Lung (tissue), 12 donors: ENCODE measurements around the gene COLEC12. TPM values are rescaled to one million over a fixed set of nuclear protein-coding genes. Genes with fewer than 3 reads are reported as not detected.

Experiments
- ATAC-seq: fragments of 200-7000 bp; cut with Tn5 transposase; one replicate; pipeline ENCODE4 v1.9.1; 2020; ENCODE audit warnings: moderate number of reproducible peaks; ENCODE audit not compliant: insufficient read depth, low FRiP score
- DNase-seq, 3 donors: peaks; one replicate each; pipeline ENCODE4 v3.0.0-alpha.2; 2013 to 2017
- H3K27ac ChIP-seq, 2 donors: one replicate each; pipeline ENCODE4 v1.5.1; 2013; ENCODE audit warnings: mild to moderate bottlenecking in 2 of 2, moderate library complexity in 2 of 2, control low read depth in 1 of 2, inconsistent platforms in 1 of 2, low read depth in 1 of 2, low read length in 1 of 2
- H3K27me3 ChIP-seq, 3 donors: one replicate each; pipeline ENCODE4 v1.5.1; 2013; ENCODE audit warnings: low read length in 2 of 3; ENCODE audit not compliant: control insufficient read depth in 3 of 3, insufficient read depth in 3 of 3
- H3K36me3 ChIP-seq, 4 donors: one replicate each; pipeline ENCODE4 v1.5.1; 2013; ENCODE audit warnings: low read length in 4 of 4, mild to moderate bottlenecking in 1 of 4, moderate library complexity in 1 of 4; ENCODE audit not compliant: control insufficient read depth in 4 of 4, insufficient read depth in 4 of 4
- H3K4me1 ChIP-seq, 5 donors: one replicate each; pipeline ENCODE4 v1.5.1; 2013; ENCODE audit warnings: low read length in 5 of 5, mild to moderate bottlenecking in 2 of 5, moderate library complexity in 1 of 5; ENCODE audit not compliant: control insufficient read depth in 5 of 5, insufficient read depth in 5 of 5
- H3K4me3 ChIP-seq: one replicate; pipeline ENCODE4 v1.5.1; 2013; ENCODE audit warnings: mild to moderate bottlenecking, control low read depth, moderate library complexity
- H3K9ac ChIP-seq, 2 donors: one replicate each; pipeline ENCODE4 v1.5.1; 2013; ENCODE audit warnings: low read length in 2 of 2, control low read depth in 1 of 2; ENCODE audit not compliant: insufficient read depth in 1 of 2
- H3K9me3 ChIP-seq, 4 donors: one replicate each; pipeline ENCODE4 v1.5.1; 2013; ENCODE audit warnings: low read length in 3 of 4, mild to moderate bottlenecking in 1 of 4, moderate library complexity in 1 of 4; ENCODE audit not compliant: control insufficient read depth in 4 of 4, insufficient read depth in 3 of 4
- WGBS, 2 donors: extraction: QIAGEN DNeasy Blood & Tissue Kit; methylation state at CpG; one replicate each; pipeline ENCODE4 v1.1.7; 2013; 5-methylcytosine and 5-hydroxymethylcytosine counted together
- polyA plus RNA-seq, 2 donors: library from polyadenylated mRNA; stranded (reverse); fragments of 200-250 nt; gene quantifications; one replicate each; pipeline ENCODE4 v1.2.1, GENCODE V29; 2013
- total RNA-seq, 2 donors: library from RNA; depleted of rRNA in 1 of 2; stranded (reverse); fragments of >200 nt in 1 of 2; gene quantifications; one replicate each; pipeline ENCODE4 v1.2.1, GENCODE V29; 2014 to 2021
- TF ChIP-seq, protein P1 (sequence below): IDR thresholded peaks from 2 replicates; pipeline ENCODE4 v1.5.1; 2012; ENCODE audit warnings: mild to moderate bottlenecking; ENCODE audit errors: control extremely low read depth, extremely low read depth
- donor health status: control.
- donor health status: control.
- donor health status: Bipolar disorder and iron deficiency.
- donor health status: healthy.
- donor health status: DM: yes; HTN: yes; CAD: no.

COLEC12 gene
- total and polyA plus RNA-seq, 4 donors, result 10.3 to 108 (median 28.1) TPM

DNA sequence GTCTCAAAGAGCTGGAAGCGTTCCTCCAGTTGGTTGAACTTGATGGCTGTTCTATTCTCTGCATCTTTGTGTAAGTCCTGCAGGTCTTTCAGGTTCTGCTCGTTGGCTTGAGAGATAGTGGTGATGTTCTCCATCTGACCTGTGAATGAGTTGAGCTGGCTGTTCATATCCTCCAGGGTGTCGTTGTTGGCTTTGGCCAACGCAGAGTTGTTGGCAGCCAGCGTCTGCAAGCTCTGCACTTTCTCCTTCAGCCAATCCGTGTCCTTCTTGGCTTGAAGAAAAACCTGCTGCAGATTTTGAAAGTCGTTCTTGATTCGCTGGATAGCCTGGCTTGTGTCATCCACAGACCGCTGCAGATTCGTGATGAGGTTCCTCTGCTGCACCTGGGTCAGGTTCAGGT, 153.9 kb downstream of the COLEC12 start:
- DNase-seq (no peak), ATAC-seq (no peak)
- Histone ChIP-seq H3K36me3 (peaks cover 0 to 33% (median 16%) of the 10 kb centered on the region in 4 donors), H3K9ac (no peak overlapping the region), H3K27ac (no peak overlapping the region), H3K27me3 (no peaks in the 10 kb centered on the region), H3K4me3 (no peak overlapping the region), H3K4me1 (peaks cover 0 to 2% (median 0%) of the 10 kb centered on the region in 5 donors), H3K9me3 (peaks cover 0 to 9% (median 3%) of the 10 kb centered on the region in 4 donors)
- TF ChIP-seq, protein P1, sequence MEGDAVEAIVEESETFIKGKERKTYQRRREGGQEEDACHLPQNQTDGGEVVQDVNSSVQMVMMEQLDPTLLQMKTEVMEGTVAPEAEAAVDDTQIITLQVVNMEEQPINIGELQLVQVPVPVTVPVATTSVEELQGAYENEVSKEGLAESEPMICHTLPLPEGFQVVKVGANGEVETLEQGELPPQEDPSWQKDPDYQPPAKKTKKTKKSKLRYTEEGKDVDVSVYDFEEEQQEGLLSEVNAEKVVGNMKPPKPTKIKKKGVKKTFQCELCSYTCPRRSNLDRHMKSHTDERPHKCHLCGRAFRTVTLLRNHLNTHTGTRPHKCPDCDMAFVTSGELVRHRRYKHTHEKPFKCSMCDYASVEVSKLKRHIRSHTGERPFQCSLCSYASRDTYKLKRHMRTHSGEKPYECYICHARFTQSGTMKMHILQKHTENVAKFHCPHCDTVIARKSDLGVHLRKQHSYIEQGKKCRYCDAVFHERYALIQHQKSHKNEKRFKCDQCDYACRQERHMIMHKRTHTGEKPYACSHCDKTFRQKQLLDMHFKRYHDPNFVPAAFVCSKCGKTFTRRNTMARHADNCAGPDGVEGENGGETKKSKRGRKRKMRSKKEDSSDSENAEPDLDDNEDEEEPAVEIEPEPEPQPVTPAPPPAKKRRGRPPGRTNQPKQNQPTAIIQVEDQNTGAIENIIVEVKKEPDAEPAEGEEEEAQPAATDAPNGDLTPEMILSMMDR, result no peak
- 91% methylated on average over 10 of the region's 10 CpGs for WGBS, 2 donors

DNA sequence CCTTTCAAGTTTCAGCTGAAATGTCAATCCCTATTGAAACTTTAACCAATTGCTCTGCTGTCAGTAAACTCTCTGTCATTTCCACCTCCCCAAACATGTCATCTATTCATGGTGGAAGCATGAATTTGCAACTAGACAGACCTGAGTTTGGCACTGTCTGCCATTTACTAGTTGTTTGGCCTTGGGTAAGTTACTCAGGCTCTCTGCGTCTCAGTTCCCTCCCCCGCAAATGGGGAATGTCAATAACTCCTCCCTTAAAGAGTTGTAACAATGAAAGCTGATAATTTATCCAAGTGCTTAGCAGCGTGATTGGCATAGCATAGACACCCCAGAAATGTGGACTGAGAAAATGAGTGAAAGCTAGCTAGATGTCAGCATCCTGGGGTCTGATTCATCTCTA, 159.4 kb downstream of the COLEC12 start:
- H3K36me3 ChIP-seq, result peaks cover 0 to 34% (median 12%) of the 10 kb centered on the region in 4 donors
- DNase-seq (no peak), ATAC-seq (no peak)
- H3K27me3 ChIP-seq, result no peaks in the 10 kb centered on the region
- peaks cover 0 to 2% (median 0%) of the 10 kb centered on the region in 5 donors for H3K4me1 ChIP-seq
- WGBS, 2 donors, result 91 to 93% methylated on average over 3 of the region's 3 CpGs
- no peak overlapping the region for H3K4me3 ChIP-seq
- TF ChIP-seq, protein P1, result no peak
- no peak overlapping the region for H3K27ac ChIP-seq
- no peak overlapping the region for H3K9ac ChIP-seq
- H3K9me3 ChIP-seq, result peaks cover 0 to 6% (median 1%) of the 10 kb centered on the region in 4 donors

DNA sequence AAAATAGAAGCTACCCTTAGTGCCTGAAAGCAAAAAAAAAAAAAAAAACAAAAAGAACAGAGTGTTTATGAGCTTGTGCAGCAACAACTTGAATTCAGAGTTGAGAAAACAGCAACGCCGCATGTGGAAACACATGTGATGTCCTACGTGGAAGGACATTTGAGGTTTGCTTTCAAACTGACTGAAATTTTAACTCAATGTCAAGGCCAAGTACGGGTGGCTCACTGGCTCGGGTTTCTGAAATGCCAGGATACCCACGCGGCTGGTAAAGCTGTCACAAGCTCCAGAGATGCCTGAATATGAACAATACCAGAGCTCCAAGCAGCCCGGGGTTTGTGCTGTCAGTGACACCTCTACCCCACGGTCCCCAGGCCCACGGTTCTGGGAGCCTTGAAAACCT, 160.5 kb downstream of the COLEC12 start:
- DNase-seq (no peak), ATAC-seq (no peak)
- H3K9me3 ChIP-seq, result no peaks in the 10 kb centered on the region
- H3K9ac ChIP-seq, result no peak overlapping the region
- TF ChIP-seq, protein P1, result no peak
- H3K27ac ChIP-seq, result no peak overlapping the region
- peaks cover 0 to 3% (median 0%) of the 10 kb centered on the region in 5 donors for H3K4me1 ChIP-seq
- H3K4me3 ChIP-seq, result no peak overlapping the region
- 90 to 92% methylated on average over 10 of the region's 10 CpGs for WGBS, 2 donors
- peaks cover 0 to 24% (median 9%) of the 10 kb centered on the region in 4 donors for H3K36me3 ChIP-seq
- no peaks in the 10 kb centered on the region for H3K27me3 ChIP-seq

DNA sequence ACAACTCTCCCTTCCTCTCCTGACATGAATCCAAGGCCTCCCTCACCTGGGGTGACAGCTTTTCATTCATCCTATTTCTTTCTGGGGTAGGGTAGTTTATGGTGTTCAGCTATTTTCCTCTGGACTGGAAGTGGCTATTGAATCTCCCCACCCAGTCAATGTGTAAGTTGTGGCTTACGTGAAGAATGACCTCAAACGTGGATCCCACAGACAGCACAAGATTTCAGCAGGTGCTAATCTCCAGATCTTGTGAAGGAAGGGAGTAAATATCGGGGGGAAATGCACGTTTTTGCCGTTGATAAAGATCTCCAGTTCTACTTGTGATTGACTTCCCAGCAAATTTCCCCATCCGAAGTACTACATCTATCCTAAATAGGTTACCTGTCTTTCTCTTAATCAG, 161.3 kb downstream of the COLEC12 start:
- TF ChIP-seq, protein P1, result no peak
- no peak for ATAC-seq

More for the DNA sequence above, 161.3 kb downstream of the COLEC12 start:
- Histone ChIP-seq H3K36me3 (peaks cover 0 to 23% (median 7%) of the 10 kb centered on the region in 4 donors), H3K9ac (no peak overlapping the region), H3K27me3 (no peaks in the 10 kb centered on the region), H3K27ac (no peak overlapping the region), H3K4me1 (peaks cover 0 to 8% (median 0%) of the 10 kb centered on the region in 5 donors), H3K4me3 (no peak overlapping the region), H3K9me3 (no peaks in the 10 kb centered on the region)
- no peak for DNase-seq
- WGBS, 2 donors, result 68 to 76% methylated on average over 6 of the region's 6 CpGs
